ENCODE data around the gene GUCY1A2.
"Not testable (repeated sequence)": the region's sequence is repeated elsewhere in the genome, so short reads cannot be mapped to it uniquely, and the experiment has no call there.

GUCY1A2 gene

GRCh38 chr11:106827687-106828086 lies 190.6 kb downstream of the GUCY1A2 start:
- no peak for DNase-seq (ENCODE audit: low read depth)
- in situ Hi-C loops (cut with HindIII; ENCODE audit: low sequenced_read_pairs), result no loop called here
- TF ChIP-seq CTCF (IDR thresholded peaks at IDR 0.05; ENCODE audit: low read depth, low read length, missing control alignments), result no peak
- H3K4me3 ChIP-seq (ENCODE audit: low read depth, low read length), result no peak overlapping the region

- in situ Hi-C loops (cut with HindIII; ENCODE audit: low sequenced_read_pairs); H3K4me3 ChIP-seq (ENCODE audit: low read depth, low read length); DNase-seq (ENCODE audit: low read depth): not testable (repeated sequence)
These were observed 191.7 kb downstream of the GUCY1A2 start for GRCh38 chr11:106826558-106826957.

GRCh38 chr11:106821826-106822225 lies 196.4 kb downstream of the GUCY1A2 start:
- H3K4me3 ChIP-seq (ENCODE audit: low read depth, low read length), result no peak overlapping the region
- no peak for TF ChIP-seq CTCF (IDR thresholded peaks at IDR 0.05; ENCODE audit: low read depth, low read length, missing control alignments)
- in situ Hi-C loops (cut with HindIII; ENCODE audit: low sequenced_read_pairs), result no loop called here
- no peak for DNase-seq (ENCODE audit: low read depth)

- DNase-seq (ENCODE audit: low read depth), result no peak
- no peak overlapping the region for H3K4me3 ChIP-seq (ENCODE audit: low read depth, low read length)
- TF ChIP-seq CTCF (IDR thresholded peaks at IDR 0.05; ENCODE audit: low read depth, low read length, missing control alignments), result no peak
- in situ Hi-C loops (cut with HindIII; ENCODE audit: low sequenced_read_pairs), result no loop called here
These were observed 197.0 kb downstream of the GUCY1A2 start for GRCh38 chr11:106821291-106821690.

GRCh38 chr11:106818443-106818842 lies 199.8 kb downstream of the GUCY1A2 start:
- TF ChIP-seq CTCF (IDR thresholded peaks at IDR 0.05; ENCODE audit: low read depth, low read length, missing control alignments), result no peak
- DNase-seq (ENCODE audit: low read depth), result no peak
- in situ Hi-C loops (cut with HindIII; ENCODE audit: low sequenced_read_pairs), result no loop called here
- no peak overlapping the region for H3K4me3 ChIP-seq (ENCODE audit: low read depth, low read length)

GRCh38 chr11:106815209-106815608 lies 203.1 kb downstream of the GUCY1A2 start:
- no peak for DNase-seq (ENCODE audit: low read depth)
- in situ Hi-C loops (cut with HindIII; ENCODE audit: low sequenced_read_pairs), result no loop called here
- no peak for TF ChIP-seq CTCF (IDR thresholded peaks at IDR 0.05; ENCODE audit: low read depth, low read length, missing control alignments)
- H3K4me3 ChIP-seq (ENCODE audit: low read depth, low read length), result no peak overlapping the region

- DNase-seq (ENCODE audit: low read depth), result no peak
- no peak overlapping the region for H3K4me3 ChIP-seq (ENCODE audit: low read depth, low read length)
- in situ Hi-C loops (cut with HindIII; ENCODE audit: low sequenced_read_pairs), result no loop called here
- TF ChIP-seq CTCF (IDR thresholded peaks at IDR 0.05; ENCODE audit: low read depth, low read length, missing control alignments), result no peak
These were observed 204.5 kb downstream of the GUCY1A2 start for GRCh38 chr11:106813806-106814205.

Measured in astrocyte of the cerebellum (primary cell).